WTC11 (cell line): ENCODE data around the gene GPR151. TPM values are rescaled to one million over a fixed set of nuclear protein-coding genes. Genes with fewer than 3 reads are reported as not detected.
"Not testable (repeated sequence)": the region's sequence is repeated elsewhere in the genome, so short reads cannot be mapped to it uniquely, and the experiment has no call there.

Experiments used
- ATAC-seq: fragments of 200-7000 bp; cut with Tn5 transposase; 2 replicates; pipeline ENCODE4 v1.10.0; 2021; ENCODE audit warnings: mild to moderate bottlenecking, moderate library complexity
- CTCF ChIA-PET: fragments of 300-600 bp; sonication (Branson Sonifier 250); formaldehyde crosslinking; loops from one replicate; lab custom pipeline; 2021; ENCODE audit warnings: antibody characterized with exemption; lab: Charles Lee
- POLR2A ChIA-PET: fragments of 350-600 bp; sonication (Branson Sonifier 250); formaldehyde crosslinking; loops from one replicate; lab custom pipeline; 2021; ENCODE audit warnings: antibody characterized with exemption; lab: Charles Lee
- DNase-seq: peaks from one replicate; pipeline ENCODE4 v3.0.0; 2021; ENCODE audit warnings: low spot score
- H3K27ac Mint-ChIP-seq: 2 replicates; pipeline ENCODE4 v1.8.0; 2021; ENCODE audit warnings: mixed read lengths
- H3K27me3 Mint-ChIP-seq: 2 replicates; pipeline ENCODE4 v1.8.0; 2021; ENCODE audit warnings: low read depth, mild to moderate bottlenecking, moderate library complexity, mixed read lengths
- H3K36me3 Mint-ChIP-seq: 2 replicates; pipeline ENCODE4 v1.8.0; 2021; ENCODE audit warnings: mixed read lengths
- H3K4me1 Mint-ChIP-seq: 2 replicates; pipeline ENCODE4 v1.8.0; 2022; ENCODE audit warnings: mixed read lengths
- H3K4me3 Mint-ChIP-seq: 2 replicates; pipeline ENCODE4 v1.8.0; 2021; ENCODE audit warnings: mild to moderate bottlenecking, moderate library complexity, mixed read lengths
- H3K9me3 Mint-ChIP-seq: 2 replicates; pipeline ENCODE4 v1.8.0; 2021; ENCODE audit warnings: mixed read lengths
- CDX4 ChIP-seq: fragments of 250-450 bp; sonication (Bioruptor Pico); IDR thresholded peaks from 2 replicates; pipeline ENCODE4 v1.9.0; 2021; ENCODE audit warnings: moderate library complexity, mild to moderate bottlenecking, inconsistent platforms, borderline replicate concordance
- FOXJ3 ChIP-seq: sonication (generic); formaldehyde crosslinking; IDR thresholded peaks from 2 replicates; pipeline ENCODE4 v1.9.0; 2021; ENCODE audit warnings: missing genetic modification reagents, mild to moderate bottlenecking, borderline replicate concordance
- FOXP1 ChIP-seq: sonication (generic); formaldehyde crosslinking; IDR thresholded peaks from 2 replicates; pipeline ENCODE4 v1.8.0; 2022; ENCODE audit warnings: missing genetic modification reagents, mild to moderate bottlenecking, moderate library complexity, borderline replicate concordance
- FOXP4 ChIP-seq: sonication (generic); formaldehyde crosslinking; IDR thresholded peaks from 2 replicates; pipeline ENCODE4 v1.8.0; 2022; ENCODE audit warnings: mild to moderate bottlenecking, missing genetic modification reagents
- HMGXB4 ChIP-seq: sonication (generic); formaldehyde crosslinking; IDR thresholded peaks from 2 replicates; pipeline ENCODE4 v1.8.1; 2023; ENCODE audit warnings: mild to moderate bottlenecking, moderate library complexity, missing genetic modification reagents
- JAZF1 ChIP-seq: fragments of 250-450 bp; sonication (Bioruptor Pico); IDR thresholded peaks from 2 replicates; pipeline ENCODE4 v1.9.0; 2021; ENCODE audit warnings: moderate library complexity, mild to moderate bottlenecking, inconsistent platforms
- MYBL2 ChIP-seq: sonication (generic); formaldehyde crosslinking; IDR thresholded peaks from 2 replicates; pipeline ENCODE4 v1.8.1; 2023; ENCODE audit warnings: mild to moderate bottlenecking, moderate library complexity, missing genetic modification reagents
- NR1H2 ChIP-seq: sonication (generic); formaldehyde crosslinking; IDR thresholded peaks from 2 replicates; pipeline ENCODE4 v1.9.0; 2021; ENCODE audit warnings: mild to moderate bottlenecking, moderate library complexity, missing genetic modification reagents
- PREB ChIP-seq: sonication (generic); formaldehyde crosslinking; IDR thresholded peaks from 2 replicates; pipeline ENCODE4 v1.8.1; 2022; ENCODE audit warnings: mild to moderate bottlenecking, missing genetic modification reagents, moderate library complexity, borderline replicate concordance
- RELA ChIP-seq: sonication (generic); formaldehyde crosslinking; IDR thresholded peaks from 2 replicates; pipeline ENCODE4 v1.8.1; 2022; ENCODE audit warnings: missing genetic modification reagents, mild to moderate bottlenecking, borderline replicate concordance
- ZMAT4 ChIP-seq: fragments of 250-450 bp; sonication (Bioruptor Pico); IDR thresholded peaks from 2 replicates; pipeline ENCODE4 v1.9.0; 2021; ENCODE audit warnings: mild to moderate bottlenecking
- ZNF138 ChIP-seq: sonication (generic); formaldehyde crosslinking; conservative IDR thresholded peaks from 2 replicates; pipeline ENCODE4 v1.8.1; 2022; ENCODE audit warnings: mild to moderate bottlenecking, moderate library complexity, missing genetic modification reagents
- ZNF232 ChIP-seq: sonication (generic); formaldehyde crosslinking; IDR thresholded peaks from 2 replicates; pipeline ENCODE4 v1.8.0; 2022; ENCODE audit warnings: mild to moderate bottlenecking, missing genetic modification reagents
- ZNF281 ChIP-seq: sonication (generic); formaldehyde crosslinking; IDR thresholded peaks from 2 replicates; pipeline ENCODE4 v1.8.0; 2023; ENCODE audit warnings: mild to moderate bottlenecking, missing genetic modification reagents
- ZNF532 ChIP-seq: fragments of 250-450 bp; sonication (Bioruptor Pico); IDR thresholded peaks from 2 replicates; pipeline ENCODE4 v1.9.0; 2021; ENCODE audit warnings: mild to moderate bottlenecking, borderline replicate concordance
- ZSCAN18 ChIP-seq: fragments of 250-450 bp; sonication (Bioruptor Pico); IDR thresholded peaks from 2 replicates; pipeline ENCODE4 v2.1.2; 2022; ENCODE audit warnings: mild to moderate bottlenecking, moderate library complexity
- total RNA-seq: library from RNA; stranded (reverse); gene quantifications from 3 replicates; pipeline ENCODE4 v1.2.3, GENCODE V29; 2021

The GPR151 gene
- total RNA-seq, 1 experiment from 2014 or later, result not detected

- no peaks in the 10 kb centered on the region for H3K27me3 Mint-ChIP-seq
- no peak for TF ChIP-seq NR1H2 (CRISPR knock-in tag)
- TF ChIP-seq FOXJ3, result no peak
- TF ChIP-seq HMGXB4 (CRISPR knock-in tag), result no peak
- H3K4me3 Mint-ChIP-seq, result no peak overlapping the region
- ATAC-seq (peak; percentile 90), DNase-seq (no peak)
- CTCF ChIA-PET, result interaction anchor here (1.0 kb wide), 1 partner anchor 628 kb away, joined by 3 read pairs; no protein-coding TSS in a partner anchor
- H3K27ac Mint-ChIP-seq, result peak overlapping the region; percentile 11
- peaks cover 13% of the 10 kb centered on the region for H3K4me1 Mint-ChIP-seq
- POLR2A ChIA-PET, result no interaction called here
- H3K36me3 Mint-ChIP-seq, result peaks cover 13% of the 10 kb centered on the region
- peaks cover 22% of the 10 kb centered on the region for H3K9me3 Mint-ChIP-seq
Measured at GRCh38 chr5:146560205-146560812, 44.3 kb upstream of the GPR151 start.

- POLR2A ChIA-PET, H3K4me3 Mint-ChIP-seq, H3K27ac Mint-ChIP-seq, ATAC-seq, CTCF ChIA-PET, H3K27me3 Mint-ChIP-seq: not testable (repeated sequence)
- Mint-ChIP-seq H3K36me3 (peaks cover 13% of the 10 kb centered on the region), H3K4me1 (peaks cover 13% of the 10 kb centered on the region), H3K9me3 (peaks cover 22% of the 10 kb centered on the region)
- peak; percentile 13 for DNase-seq
Measured at GRCh38 chr5:146556884-146557283, 40.9 kb upstream of the GPR151 start.

GRCh38 chr5:146553446-146553845 lies 37.5 kb upstream of the GPR151 start:
- no peak for DNase-seq
- H3K9me3 Mint-ChIP-seq, result peaks cover 22% of the 10 kb centered on the region
- no peak overlapping the region for H3K4me3 Mint-ChIP-seq
- no peak for ATAC-seq
- H3K27ac Mint-ChIP-seq, result no peak overlapping the region
- no peaks in the 10 kb centered on the region for H3K27me3 Mint-ChIP-seq
- H3K36me3 Mint-ChIP-seq, result peaks cover 13% of the 10 kb centered on the region
- H3K4me1 Mint-ChIP-seq, result no peaks in the 10 kb centered on the region
- CTCF ChIA-PET, result no interaction called here
- POLR2A ChIA-PET, result no interaction called here
- TF ChIP-seq RELA (no peak), FOXP1 (no peak), MYBL2 (CRISPR knock-in tag) (no peak), ZNF138 (CRISPR knock-in tag) (no peak), ZNF232 (CRISPR knock-in tag) (no peak), ZSCAN18 (CRISPR knock-in tag) (no peak), FOXP4 (CRISPR knock-in tag) (no peak), CDX4 (CRISPR knock-in tag) (no peak), ZMAT4 (no peak), JAZF1 (CRISPR knock-in tag) (no peak), ZNF281 (CRISPR knock-in tag) (no peak), PREB (no peak), ZNF532 (CRISPR knock-in tag) (no peak)
